BJ (cell line): ENCODE results near the gene CCL25. TPM values are rescaled to one million over a fixed set of nuclear protein-coding genes. Genes with fewer than 3 reads are reported as not detected.

Source experiments
- CTCF ChIA-PET: fragments of 350-600 bp; formaldehyde crosslinking; extraction: SDS; loops from one replicate; lab custom pipeline; 2021; ENCODE audit warnings: antibody characterized with exemption, inconsistent platforms; lab: Yijun Ruan, JAX
- POLR2A ChIA-PET: fragments of 300-600 bp; sonication (Branson Sonifier 250); formaldehyde crosslinking; extraction: SDS; loops from one replicate; lab custom pipeline; 2021; ENCODE audit warnings: antibody characterized with exemption; lab: Charles Lee
- DNase-seq: peaks from one replicate; pipeline ENCODE4 v3.0.0-alpha.2; 2011; ENCODE audit warnings: low read depth
- H3K27me3 ChIP-seq: 2 replicates; pipeline ENCODE4 v1.6.0; 2011; ENCODE audit warnings: low read length; ENCODE audit not compliant: control insufficient read depth, insufficient read depth
- H3K36me3 ChIP-seq: 2 replicates; pipeline ENCODE4 v1.5.1; 2011; ENCODE audit warnings: low read length; ENCODE audit not compliant: control insufficient read depth, insufficient read depth
- H3K4me3 ChIP-seq: 2 replicates; pipeline ENCODE4 v1.5.1; 2011; ENCODE audit warnings: low read depth, mild to moderate bottlenecking, control low read depth, low read length
- CTCF ChIP-seq: IDR thresholded peaks from 2 replicates; pipeline ENCODE4 v1.5.1; 2011; ENCODE audit warnings: low read depth, mild to moderate bottlenecking, control low read depth, inconsistent platforms, low read length, moderate library complexity; ENCODE audit not compliant: insufficient read depth
- polyA plus RNA-seq: library from polyadenylated mRNA; depleted of rRNA; stranded (reverse); fragments of >200 nt; gene quantifications from 2 replicates; pipeline ENCODE4 v1.2.3, GENCODE V29; 2011

CCL25 gene
- polyA plus RNA-seq, 1 experiment, result not detected

DNA sequence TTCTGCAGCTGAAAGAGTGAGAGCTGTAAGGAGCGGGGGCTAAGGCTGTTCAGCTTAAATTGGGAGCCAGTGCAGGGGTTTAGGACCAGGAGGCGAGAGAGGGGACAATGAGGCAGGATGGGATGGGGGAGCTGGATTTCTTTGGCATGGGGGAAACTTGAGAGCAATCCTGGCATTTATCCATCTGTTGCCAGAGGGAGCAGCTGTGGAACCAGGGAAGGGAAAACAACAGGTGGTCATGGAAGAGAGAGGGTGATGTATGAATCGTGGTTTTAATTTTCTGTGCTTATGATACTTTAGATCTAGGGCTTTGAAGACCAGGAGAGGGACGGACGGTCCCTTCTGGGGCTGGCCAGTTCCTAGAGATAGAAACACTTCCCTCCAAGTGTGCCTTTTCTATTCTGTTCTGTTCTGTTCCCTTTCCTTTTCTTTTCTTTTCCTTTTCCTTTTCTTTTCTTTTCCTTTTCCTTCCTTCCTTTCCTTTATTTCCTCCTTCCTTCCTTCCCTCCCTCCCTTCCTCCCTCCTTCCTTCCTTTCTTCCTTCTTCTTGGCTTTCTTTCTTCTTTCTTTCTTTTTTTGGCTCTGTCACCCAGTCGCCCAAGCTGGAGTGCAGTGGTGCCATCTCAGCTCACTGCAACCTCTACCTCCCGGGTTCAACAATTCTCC, 16.0 kb upstream of the CCL25 start:
- TF ChIP-seq CTCF, result no peak
- POLR2A ChIA-PET, result no interaction called here
- DNase-seq, result no peak
- Histone ChIP-seq H3K27me3 (peaks cover 3% of the 10 kb centered on the region), H3K4me3 (no peak overlapping the region), H3K36me3 (no peaks in the 10 kb centered on the region)
- CTCF ChIA-PET, result interaction anchor here (1.3 kb wide), 1 partner anchor 34 kb away, joined by 3 read pairs; no protein-coding TSS in a partner anchor

DNA sequence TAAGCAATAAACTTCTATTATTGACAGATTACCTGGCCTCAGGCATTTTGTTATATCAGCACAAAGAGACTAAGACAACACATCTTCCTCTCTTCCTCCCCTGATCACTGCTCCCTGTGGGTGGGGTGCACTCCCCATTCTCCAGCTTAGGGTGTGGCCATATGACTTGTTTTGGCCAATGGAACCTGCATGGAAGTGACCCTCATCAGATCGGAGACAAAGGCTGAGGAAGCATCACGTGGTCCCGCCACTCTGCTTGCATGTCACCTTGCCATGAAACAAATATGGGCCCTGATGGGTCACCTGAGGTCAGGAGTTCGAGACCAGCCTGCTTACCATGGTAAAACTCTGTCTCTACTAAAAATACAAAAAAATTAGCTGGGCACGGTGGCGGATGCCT, 13.7 kb upstream of the CCL25 start:
- H3K36me3 ChIP-seq, result no peaks in the 10 kb centered on the region
- ChIA-PET POLR2A (no interaction called here), CTCF (no interaction called here)
- peaks cover 3% of the 10 kb centered on the region for H3K27me3 ChIP-seq
- no peak overlapping the region for H3K4me3 ChIP-seq
- TF ChIP-seq CTCF, result no peak
- no peak for DNase-seq

DNA sequence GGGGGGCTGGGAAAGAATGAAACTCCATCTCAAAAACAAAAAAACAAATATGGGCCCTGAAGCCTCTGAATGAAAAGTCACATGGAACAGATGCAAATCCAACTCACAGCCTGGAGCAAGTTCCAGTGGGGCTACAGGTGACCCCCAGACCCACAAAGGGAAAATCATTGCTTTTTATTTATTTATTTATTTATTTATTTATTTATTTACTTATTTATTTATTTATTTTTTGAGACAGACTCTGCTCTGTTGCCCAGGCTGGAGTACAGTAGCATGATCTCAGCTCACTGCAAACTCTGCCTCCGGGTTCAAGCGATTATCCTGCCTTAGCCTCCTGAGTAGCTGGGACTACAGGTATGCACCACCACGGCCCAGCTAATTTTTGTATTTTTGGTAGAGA, 13.3 kb upstream of the CCL25 start:
- ChIA-PET CTCF (no interaction called here), POLR2A (no interaction called here)

DNA sequence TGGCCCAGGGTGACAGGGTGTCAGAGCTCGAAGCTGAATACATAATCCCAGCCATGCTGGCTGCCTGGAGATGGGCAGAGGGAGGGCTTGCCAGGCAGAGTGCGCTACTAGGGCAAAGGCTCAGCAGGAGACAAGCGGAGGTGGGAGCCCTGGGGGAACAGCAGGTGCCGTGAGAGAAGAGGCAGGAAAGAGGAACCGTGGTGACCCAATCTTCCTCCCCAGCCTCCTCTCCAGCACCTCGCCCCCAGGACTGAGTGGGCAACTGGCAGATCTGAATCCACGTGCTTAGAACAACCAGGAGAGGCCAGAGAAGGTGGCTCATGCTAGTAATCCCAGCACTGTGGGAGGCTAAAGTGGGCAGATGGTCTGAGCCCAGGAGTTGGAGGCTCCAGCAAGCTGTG, 11.0 kb upstream of the CCL25 start:
- DNase-seq, result no peak
- no peaks in the 10 kb centered on the region for H3K36me3 ChIP-seq
- H3K27me3 ChIP-seq, result peaks cover 5% of the 10 kb centered on the region
- CTCF ChIA-PET, result no interaction called here
- POLR2A ChIA-PET, result no interaction called here
- no peak for TF ChIP-seq CTCF
- no peak overlapping the region for H3K4me3 ChIP-seq

More for the DNA sequence above, 13.3 kb upstream of the CCL25 start:
- H3K27me3 ChIP-seq, result peaks cover 3% of the 10 kb centered on the region
- H3K4me3 ChIP-seq, result no peak overlapping the region
- H3K36me3 ChIP-seq, result no peaks in the 10 kb centered on the region
- no peak for TF ChIP-seq CTCF
- no peak for DNase-seq

DNA sequence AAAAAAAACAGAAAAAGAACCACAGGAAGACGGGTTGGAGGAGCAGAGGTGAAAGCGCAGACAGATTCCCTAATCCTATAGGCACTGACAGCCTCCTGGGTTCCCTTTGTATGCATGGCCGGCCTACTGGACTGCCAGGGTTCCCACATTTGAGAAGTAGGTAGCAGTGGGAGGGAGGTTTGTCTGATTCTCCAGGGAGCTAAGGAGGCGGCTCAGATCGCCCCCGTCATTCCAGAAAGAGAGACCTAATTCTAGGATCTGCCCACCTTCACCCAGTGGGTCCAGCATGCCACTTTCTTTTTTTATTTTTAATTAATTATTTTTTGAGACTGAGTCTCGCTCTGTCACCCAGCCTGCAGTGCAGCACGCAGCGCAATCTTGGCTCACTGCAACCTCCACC, 9.7 kb upstream of the CCL25 start:
- Histone ChIP-seq H3K36me3 (no peaks in the 10 kb centered on the region), H3K27me3 (peaks cover 4% of the 10 kb centered on the region), H3K4me3 (no peak overlapping the region)
- ChIA-PET CTCF (interaction anchor here (1.0 kb wide), 1 partner anchor 11 kb away, joined by 3 read pairs; no protein-coding TSS in a partner anchor), POLR2A (no interaction called here)
- no peak for TF ChIP-seq CTCF
- no peak for DNase-seq
